Naive thymus-derived CD4-positive, alpha-beta T cell (primary cell): Measurements from ENCODE around the gene SEC24D. TPM values are rescaled to one million over a fixed set of nuclear protein-coding genes. Genes with fewer than 3 reads are reported as not detected.
"Not testable (repeated sequence)": the region's sequence is repeated elsewhere in the genome, so short reads cannot be mapped to it uniquely, and the experiment has no call there.

Experiments used
- ATAC-seq: fragments of 150-1000 bp; cut with Tn5 transposase; 2 replicates; pipeline ENCODE4 v1.10.0; 2021; ENCODE audit warnings: mild to moderate bottlenecking, moderate library complexity
- CTCF ChIA-PET: fragments of 350-600 bp; sonication (Branson Sonifier 250); formaldehyde crosslinking; loops from one replicate; lab custom pipeline; 2021; ENCODE audit warnings: antibody characterized with exemption; lab: Charles Lee
- POLR2A ChIA-PET: fragments of 350-600 bp; sonication (Branson Sonifier 250); formaldehyde crosslinking; loops from one replicate; lab custom pipeline; 2021; ENCODE audit warnings: antibody characterized with exemption, inconsistent platforms; lab: Charles Lee
- DNase-seq, 9 donors: peaks; one replicate each; pipeline versions ENCODE4 v3.0.0 to v3.0.0-alpha.2; 2020 to 2022; ENCODE audit warnings: mixed read lengths in 1 of 9
- H3K27ac ChIP-seq: one replicate; pipeline ENCODE4 v1.7.0; 2013; ENCODE audit warnings: mild to moderate bottlenecking, low read depth, low read length, moderate library complexity
- H3K27me3 ChIP-seq, 2 donors: one replicate each; pipeline ENCODE4 v1.7.0; 2013; ENCODE audit warnings: low read length in 2 of 2, mild to moderate bottlenecking in 2 of 2, moderate library complexity in 2 of 2; ENCODE audit not compliant: control insufficient read depth in 2 of 2, insufficient read depth in 2 of 2
- H3K36me3 ChIP-seq, 3 experiments: 1 replicate in 2 of 3; 2 replicates in 1 of 3; pipeline ENCODE4 v1.7.0; 2013; ENCODE audit warnings: low read length in 3 of 3, mild to moderate bottlenecking in 3 of 3, moderate library complexity in 1 of 3; ENCODE audit not compliant: insufficient read depth in 3 of 3, control insufficient read depth in 2 of 3
- H3K4me1 ChIP-seq, 2 donors: one replicate each; pipeline ENCODE4 v1.7.0; 2013; ENCODE audit warnings: low read length in 2 of 2, mild to moderate bottlenecking in 2 of 2, moderate library complexity in 1 of 2; ENCODE audit not compliant: control insufficient read depth in 2 of 2, insufficient read depth in 2 of 2
- H3K4me3 ChIP-seq: 2 replicates; pipeline ENCODE4 v1.7.0; 2013; ENCODE audit warnings: mild to moderate bottlenecking, low read length
- H3K9me3 ChIP-seq, 3 experiments: 1 replicate in 2 of 3; 2 replicates in 1 of 3; pipeline ENCODE4 v1.7.0; 2013; ENCODE audit warnings: low read length in 3 of 3; ENCODE audit not compliant: control insufficient read depth in 2 of 3
- H3K27ac Mint-ChIP-seq, 9 donors: one replicate each; pipeline ENCODE4 v1.8.0; 2020 to 2022; ENCODE audit warnings: mixed read lengths in 9 of 9, mild to moderate bottlenecking in 8 of 9, moderate library complexity in 5 of 9, inconsistent platforms in 2 of 9
- H3K27me3 Mint-ChIP-seq, 5 donors: one replicate each; pipeline ENCODE4 v1.8.0; 2021 to 2022; ENCODE audit warnings: mixed read lengths in 5 of 5, mild to moderate bottlenecking in 1 of 5
- H3K36me3 Mint-ChIP-seq, 5 donors: one replicate each; pipeline ENCODE4 v1.8.0; 2020 to 2022; ENCODE audit warnings: mixed read lengths in 5 of 5, mild to moderate bottlenecking in 3 of 5, inconsistent platforms in 1 of 5
- H3K4me1 Mint-ChIP-seq, 7 donors: one replicate each; pipeline ENCODE4 v1.8.0; 2020 to 2022; ENCODE audit warnings: mixed read lengths in 7 of 7, mild to moderate bottlenecking in 3 of 7, inconsistent platforms in 1 of 7
- H3K4me3 Mint-ChIP-seq, 10 donors: one replicate each; pipeline ENCODE4 v1.8.0; 2020 to 2022; ENCODE audit warnings: mild to moderate bottlenecking in 10 of 10, mixed read lengths in 10 of 10, moderate library complexity in 6 of 10, inconsistent platforms in 2 of 10
- H3K9me3 Mint-ChIP-seq, 11 donors: one replicate each; pipeline ENCODE4 v1.8.0; 2020 to 2022; ENCODE audit warnings: mixed read lengths in 11 of 11, mild to moderate bottlenecking in 4 of 11, inconsistent platforms in 1 of 11, moderate library complexity in 1 of 11
- intact Hi-C, 2 donors: fragments of 100-400 bp; cut with micrococcal nuclease; formaldehyde crosslinking; loops; one replicate each; pipeline ENCODE4 v1.15.1; 2023
- polyA plus RNA-seq, 2 donors: library from polyadenylated mRNA; unstranded; fragments of 300-500 nt; fragmentation: Illumina TruSeq; gene quantifications; one replicate each; pipeline ENCODE4 v1.2.3, GENCODE V29; 2021
- total RNA-seq, 6 experiments: library from RNA in 5 of 6; stranded (reverse) in 5 of 6; gene quantifications; 1 replicate in 5 of 6; 2 replicates in 1 of 6; pipeline ENCODE4 v1.2.3 and lab custom pipeline; 2021 to 2026

SEC24D gene
- total and polyA plus RNA-seq, 7 experiments from 2014 or later, result 11.5 to 59.2 (median 16.4) TPM

DNA sequence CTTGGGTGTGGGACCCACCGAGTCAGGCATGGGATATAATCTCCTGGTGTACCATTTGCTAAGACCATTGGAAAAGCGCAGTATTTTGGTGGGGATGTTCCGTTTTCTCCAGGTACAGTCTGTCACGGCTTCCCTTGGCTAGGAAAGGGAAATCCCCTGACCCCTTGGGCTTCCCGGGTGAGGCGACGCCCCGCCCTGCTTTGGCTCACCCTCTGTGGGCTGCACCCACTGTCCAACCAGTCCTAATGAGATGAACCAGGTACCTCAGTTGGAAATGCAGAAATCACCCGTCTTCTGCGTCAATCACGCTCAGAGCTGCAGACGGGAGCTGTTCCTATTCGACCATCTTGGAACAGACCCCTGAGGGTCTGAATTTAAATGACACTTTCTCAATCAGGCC is 53.0 kb downstream of the SEC24D start:
- H3K27ac Mint-ChIP-seq, H3K27ac ChIP-seq, DNase-seq, ATAC-seq, H3K4me1 Mint-ChIP-seq, CTCF ChIA-PET, H3K9me3 Mint-ChIP-seq, H3K9me3 ChIP-seq, H3K27me3 ChIP-seq, H3K36me3 ChIP-seq, intact Hi-C loops, H3K4me3 Mint-ChIP-seq, H3K4me3 ChIP-seq, H3K4me1 ChIP-seq, H3K27me3 Mint-ChIP-seq: not testable (repeated sequence)
- H3K36me3 Mint-ChIP-seq, result peaks cover 5 to 29% (median 14%) of the 10 kb centered on the region in 5 donors
- POLR2A ChIA-PET, result interaction anchor here (1.0 kb wide), 1 partner anchor 52 kb away, joined by 3 read pairs; the partner anchor contains the start of gene SEC24D

DNA sequence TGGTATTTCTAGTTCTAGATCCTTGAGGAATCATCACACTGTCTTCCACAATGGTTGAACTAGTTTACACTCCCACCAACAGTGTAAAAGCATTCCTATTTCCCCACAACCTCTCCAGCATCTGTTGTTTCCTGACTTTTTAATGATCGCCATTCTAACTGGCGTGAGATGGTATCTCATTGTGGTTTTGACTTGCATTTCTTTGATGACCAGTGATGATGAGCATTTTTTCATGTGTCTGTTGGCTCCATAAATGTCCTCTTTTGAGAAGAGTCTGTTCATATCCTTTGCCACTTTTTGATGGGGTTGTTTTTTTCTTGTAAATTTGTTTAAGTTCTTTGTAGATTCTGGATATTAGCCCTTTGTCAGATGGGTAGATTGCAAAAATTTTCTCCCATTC is 58.3 kb downstream of the SEC24D start:
- H3K4me1 ChIP-seq, H3K9me3 Mint-ChIP-seq, H3K9me3 ChIP-seq, H3K4me3 ChIP-seq, H3K4me3 Mint-ChIP-seq, H3K27ac Mint-ChIP-seq, H3K27ac ChIP-seq, H3K27me3 ChIP-seq, H3K36me3 ChIP-seq, DNase-seq, CTCF ChIA-PET, H3K27me3 Mint-ChIP-seq, ATAC-seq, H3K4me1 Mint-ChIP-seq, POLR2A ChIA-PET: not testable (repeated sequence)
- intact Hi-C loops, result loop anchor here in 1 of 2 donors (10.0 kb wide), 1 partner anchor 1277 kb away; no protein-coding TSS in a partner anchor
- H3K36me3 Mint-ChIP-seq, result peaks cover 0 to 27% (median 5%) of the 10 kb centered on the region in 5 donors

DNA sequence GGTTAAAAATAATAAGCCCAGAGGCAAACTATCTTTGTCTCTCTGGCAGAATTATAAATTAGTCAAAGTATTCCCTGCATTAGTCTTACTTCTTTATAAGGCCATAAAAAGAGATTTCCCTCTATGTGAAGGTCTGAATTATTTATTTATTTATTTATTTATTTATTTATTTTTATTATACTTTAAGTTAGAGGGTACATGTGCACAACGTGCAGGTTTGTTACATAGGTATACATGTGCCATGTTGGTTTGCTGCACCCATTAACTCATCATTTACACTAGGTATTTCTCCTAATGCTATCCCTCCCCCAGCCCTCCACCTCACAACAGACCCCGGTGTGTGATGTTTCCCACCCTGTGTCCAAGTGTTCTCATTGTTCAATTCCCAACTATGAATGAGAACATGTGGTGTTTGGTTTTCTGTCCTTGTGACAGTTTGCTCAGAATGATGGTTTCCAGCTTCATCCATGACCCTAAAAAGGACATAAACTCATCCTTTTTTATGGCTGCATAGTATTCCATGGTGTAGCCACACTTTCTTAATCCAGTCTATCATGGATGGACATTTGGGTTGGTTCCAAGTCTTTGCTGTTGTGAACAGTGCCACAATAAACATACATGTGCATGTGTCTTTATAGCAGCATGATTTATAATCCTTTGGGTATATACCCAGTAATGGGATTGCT is 58.8 kb downstream of the SEC24D start:
- POLR2A ChIA-PET, H3K36me3 ChIP-seq, H3K9me3 Mint-ChIP-seq, DNase-seq, H3K27me3 Mint-ChIP-seq, H3K4me1 ChIP-seq, H3K27ac ChIP-seq, H3K4me1 Mint-ChIP-seq, H3K4me3 Mint-ChIP-seq, H3K27ac Mint-ChIP-seq, H3K27me3 ChIP-seq, H3K9me3 ChIP-seq, H3K4me3 ChIP-seq, ATAC-seq, CTCF ChIA-PET: not testable (repeated sequence)
- intact Hi-C loops, result loop anchor here in 1 of 2 donors (10.0 kb wide), 1 partner anchor 1278 kb away; no protein-coding TSS in a partner anchor
- H3K36me3 Mint-ChIP-seq, result peaks cover 0 to 23% (median 5%) of the 10 kb centered on the region in 5 donors

DNA sequence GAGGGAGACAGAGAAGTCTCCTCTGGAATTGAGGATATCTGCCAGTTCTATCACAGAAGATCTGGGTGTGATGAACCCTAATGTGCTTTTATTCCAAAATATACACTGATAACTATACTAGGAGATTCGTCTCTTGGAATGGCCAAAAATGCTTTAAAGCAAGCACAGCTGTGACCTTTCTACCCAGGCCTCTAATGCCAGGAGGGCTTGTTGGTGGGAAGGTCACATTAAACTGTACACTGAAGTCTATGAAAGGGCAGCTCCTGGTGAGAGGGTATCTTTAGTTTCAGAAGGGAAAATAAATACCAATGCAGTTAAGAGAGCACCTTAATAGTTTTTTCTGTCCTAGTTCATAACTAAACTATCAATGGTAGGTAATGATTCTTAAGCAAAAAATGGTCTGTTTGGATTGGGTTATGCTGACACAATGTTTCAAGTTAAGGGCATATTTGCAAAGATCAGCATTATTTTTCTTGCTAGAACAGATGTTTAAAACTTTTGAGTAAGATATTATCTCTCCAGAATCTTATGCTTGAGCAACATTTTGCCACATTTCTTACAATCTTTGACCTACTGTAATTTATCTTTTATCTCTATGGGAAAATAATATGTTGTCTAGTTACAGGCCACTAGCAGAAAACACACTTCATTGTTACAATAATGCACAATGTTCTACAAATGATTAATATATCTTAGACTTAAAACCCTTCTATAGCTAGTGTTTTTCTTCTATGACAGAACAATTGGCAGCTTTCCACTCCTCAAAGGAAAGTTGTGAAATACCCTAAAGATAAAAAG is 59.6 kb downstream of the SEC24D start:
- intact Hi-C loops, result loop anchor here in 1 of 2 donors (10.0 kb wide), 1 partner anchor 1278 kb away; no protein-coding TSS in a partner anchor

DNA sequence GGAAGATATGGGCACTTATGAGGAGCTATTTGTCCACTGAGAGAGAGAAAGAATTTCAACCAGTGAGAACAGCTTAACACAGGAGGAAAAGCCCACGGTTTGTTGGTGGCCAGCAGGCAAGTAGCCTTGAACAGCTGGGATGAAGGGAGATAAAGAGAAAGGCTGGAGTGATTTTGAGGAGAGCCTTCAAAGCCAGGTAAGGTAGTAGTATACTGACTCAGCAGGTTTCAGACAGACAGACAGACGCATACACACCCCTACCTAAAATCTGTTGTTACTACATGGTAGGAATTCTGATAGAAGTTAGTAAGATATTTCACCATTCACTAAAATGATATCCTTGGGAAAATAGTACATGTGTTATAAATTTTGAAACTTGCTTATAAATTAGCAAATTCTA is 60.5 kb downstream of the SEC24D start:
- H3K9me3 Mint-ChIP-seq, result peaks cover 0 to 6% (median 0%) of the 10 kb centered on the region in 11 donors
- ChIA-PET CTCF (interaction anchor here (3.2 kb wide), 1 partner anchor 114 kb away, joined by 19 read pairs; the partner anchor contains the start of gene SYNPO2), POLR2A (no interaction called here)
- peaks cover 0 to 10% (median 0%) of the 10 kb centered on the region in 5 donors for H3K36me3 Mint-ChIP-seq
- H3K27ac Mint-ChIP-seq, result no peak overlapping the region
- H3K27me3 Mint-ChIP-seq, result no peaks in the 10 kb centered on the region
- no peak overlapping the region for H3K27ac ChIP-seq
- no peak for DNase-seq
- H3K27me3 ChIP-seq, result no peaks in the 10 kb centered on the region
- no peak overlapping the region for H3K4me3 ChIP-seq
- no peaks in the 10 kb centered on the region for H3K9me3 ChIP-seq
- H3K4me1 Mint-ChIP-seq, result no peaks in the 10 kb centered on the region
- no peaks in the 10 kb centered on the region for H3K36me3 ChIP-seq
- ATAC-seq, result no peak
- no peaks in the 10 kb centered on the region for H3K4me1 ChIP-seq
- H3K4me3 Mint-ChIP-seq, result no peak overlapping the region
- intact Hi-C loops, result loop anchor here in 1 of 2 donors (10.0 kb wide), 1 partner anchor 1279 kb away; no protein-coding TSS in a partner anchor

More for the DNA sequence above, 59.6 kb downstream of the SEC24D start:
- no peak for ATAC-seq
- CTCF ChIA-PET, result no interaction called here
- H3K4me3 ChIP-seq, result no peak overlapping the region
- H3K4me1 Mint-ChIP-seq, result no peaks in the 10 kb centered on the region
- no peak overlapping the region for H3K27ac ChIP-seq
- H3K9me3 ChIP-seq, result no peaks in the 10 kb centered on the region
- H3K27me3 ChIP-seq, result no peaks in the 10 kb centered on the region
- peak overlapping the region in 2 of 9 donors; percentile 5 to 19 for H3K27ac Mint-ChIP-seq
- no peak for DNase-seq
- no peaks in the 10 kb centered on the region for H3K36me3 ChIP-seq
- no peaks in the 10 kb centered on the region for H3K27me3 Mint-ChIP-seq
- POLR2A ChIA-PET, result no interaction called here
- H3K4me3 Mint-ChIP-seq, result no peak overlapping the region
- peaks cover 0 to 16% (median under 1%) of the 10 kb centered on the region in 5 donors for H3K36me3 Mint-ChIP-seq
- no peaks in the 10 kb centered on the region for H3K4me1 ChIP-seq
- peaks cover 0 to 6% (median 0%) of the 10 kb centered on the region in 11 donors for H3K9me3 Mint-ChIP-seq

DNA sequence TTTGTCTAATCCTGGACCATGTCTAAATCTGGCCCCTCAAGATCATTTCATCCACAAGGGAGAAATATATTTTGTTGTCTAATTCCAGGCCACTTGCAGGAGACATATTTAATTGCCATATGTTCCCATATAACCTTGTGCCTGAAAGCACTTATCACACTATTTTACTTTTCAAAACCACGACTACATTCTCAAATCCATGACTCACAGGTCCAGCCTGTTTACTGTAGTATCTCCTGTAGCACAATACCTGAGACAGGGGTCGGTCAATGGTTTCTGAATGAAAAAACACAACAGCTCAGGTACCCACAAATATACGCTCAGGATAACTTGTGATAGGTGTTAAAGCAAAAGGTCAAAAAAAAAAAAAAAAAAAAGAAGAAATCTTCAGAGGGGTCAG is 60.9 kb downstream of the SEC24D start:
- Mint-ChIP-seq H3K9me3 (peaks cover 0 to 4% (median 0%) of the 10 kb centered on the region in 11 donors), H3K27ac (no peak overlapping the region), H3K4me3 (no peak overlapping the region), H3K27me3 (no peaks in the 10 kb centered on the region), H3K4me1 (no peaks in the 10 kb centered on the region), H3K36me3 (peaks cover 0 to 6% (median 0%) of the 10 kb centered on the region in 5 donors)
- ChIA-PET CTCF (interaction anchor here (0.8 to 3.2 kb wide), 2 partner anchors 115 to 267 kb away, joined by 3 to 19 read pairs; partner anchors contain the start of gene SYNPO2), POLR2A (no interaction called here)
- no peaks in the 10 kb centered on the region for H3K9me3 ChIP-seq
- no peaks in the 10 kb centered on the region for H3K36me3 ChIP-seq
- no peak overlapping the region for H3K4me3 ChIP-seq
- intact Hi-C loops, result loop anchor here (5.0 to 10.0 kb wide), 4 partner anchors 192 to 1280 kb away; no protein-coding TSS in a partner anchor
- no peak for DNase-seq
- H3K27ac ChIP-seq, result no peak overlapping the region
- no peaks in the 10 kb centered on the region for H3K4me1 ChIP-seq
- H3K27me3 ChIP-seq, result no peaks in the 10 kb centered on the region
- no peak for ATAC-seq
